ENCODE data around the gene BRD1.
"Not testable (repeated sequence)": the region's sequence is repeated elsewhere in the genome, so short reads cannot be mapped to it uniquely, and the experiment has no call there.

Gene BRD1

DNA sequence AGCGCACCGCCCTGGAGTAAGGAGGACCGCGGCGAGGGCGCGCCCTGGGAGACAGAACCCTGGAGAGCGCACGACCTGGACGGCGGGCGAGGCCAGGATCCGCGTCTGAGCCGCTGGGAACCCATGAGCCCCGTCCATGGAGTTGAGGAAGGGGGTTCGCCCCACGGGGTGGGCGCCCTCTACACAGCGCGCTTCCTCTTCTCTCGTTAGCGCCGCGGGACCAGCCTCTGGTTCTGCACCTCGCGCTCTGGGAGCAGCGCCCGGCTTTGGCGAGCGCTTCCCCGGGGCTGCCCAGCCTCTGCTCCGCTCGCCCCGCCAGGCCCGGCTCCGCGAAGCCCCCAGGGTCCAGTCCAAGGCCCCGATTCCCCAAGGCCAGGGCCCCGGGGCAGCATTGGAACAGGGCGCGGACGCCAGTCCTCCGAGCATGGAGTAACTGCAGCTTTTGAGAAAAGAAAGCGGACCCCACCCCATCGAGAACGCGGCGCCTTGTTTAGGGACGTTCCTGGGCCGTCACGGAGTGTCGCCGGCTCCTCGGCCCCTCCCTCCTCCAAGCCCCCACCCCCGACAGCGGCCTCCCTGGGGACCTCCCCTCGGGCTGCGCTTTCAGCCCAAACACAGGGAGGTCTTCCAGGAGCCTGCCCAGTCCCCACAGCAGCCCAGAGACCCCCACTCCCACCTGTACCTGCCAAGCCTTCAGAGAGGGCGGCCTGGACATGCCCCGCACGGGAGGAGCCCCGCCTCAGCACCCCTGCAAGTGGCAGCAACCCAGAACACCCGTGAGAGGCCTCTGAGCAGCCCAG, 56.2 kb downstream of the BRD1 start:
- DNase-seq (ENCODE audit: low read depth in 1 of 2, low spot score in 1 of 2) = no peak

DNA sequence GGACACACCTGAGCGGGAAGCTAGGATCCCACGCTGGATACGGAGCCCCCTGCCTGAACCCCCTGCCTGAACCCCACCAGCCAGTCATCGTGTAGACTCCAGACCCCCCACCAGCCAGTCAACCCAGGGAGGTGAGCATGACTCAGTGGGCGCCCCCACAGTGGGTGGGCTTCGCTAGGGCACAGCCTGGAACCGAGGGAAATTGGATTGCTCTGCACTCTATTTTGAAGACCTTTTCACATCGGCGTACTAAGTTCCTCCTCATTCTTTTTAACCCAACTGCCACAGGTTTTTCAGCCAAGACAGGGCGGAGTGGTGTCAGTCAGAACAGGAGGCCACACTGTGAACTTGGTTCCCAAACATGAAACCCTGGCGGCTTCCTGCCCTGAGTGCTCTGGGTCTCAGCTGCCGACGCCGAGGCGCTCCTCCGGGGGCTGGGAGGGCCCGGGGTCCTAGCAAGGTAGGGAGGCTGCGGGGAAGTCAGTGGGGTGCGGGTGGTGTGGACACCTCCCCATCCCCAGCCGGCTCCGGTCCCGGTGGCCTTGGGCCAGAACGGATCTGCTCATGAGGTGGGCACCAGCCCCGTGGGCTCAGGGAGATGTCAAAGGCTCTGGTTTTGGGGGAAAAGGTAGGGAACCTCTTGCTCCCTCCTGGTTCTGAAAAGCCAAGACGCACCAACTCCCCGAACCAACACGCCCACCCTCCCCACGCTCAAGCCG, 57.0 kb downstream of the BRD1 start:
- DNase-seq (ENCODE audit: low read depth in 1 of 2, low spot score in 1 of 2) = no peak

DNA sequence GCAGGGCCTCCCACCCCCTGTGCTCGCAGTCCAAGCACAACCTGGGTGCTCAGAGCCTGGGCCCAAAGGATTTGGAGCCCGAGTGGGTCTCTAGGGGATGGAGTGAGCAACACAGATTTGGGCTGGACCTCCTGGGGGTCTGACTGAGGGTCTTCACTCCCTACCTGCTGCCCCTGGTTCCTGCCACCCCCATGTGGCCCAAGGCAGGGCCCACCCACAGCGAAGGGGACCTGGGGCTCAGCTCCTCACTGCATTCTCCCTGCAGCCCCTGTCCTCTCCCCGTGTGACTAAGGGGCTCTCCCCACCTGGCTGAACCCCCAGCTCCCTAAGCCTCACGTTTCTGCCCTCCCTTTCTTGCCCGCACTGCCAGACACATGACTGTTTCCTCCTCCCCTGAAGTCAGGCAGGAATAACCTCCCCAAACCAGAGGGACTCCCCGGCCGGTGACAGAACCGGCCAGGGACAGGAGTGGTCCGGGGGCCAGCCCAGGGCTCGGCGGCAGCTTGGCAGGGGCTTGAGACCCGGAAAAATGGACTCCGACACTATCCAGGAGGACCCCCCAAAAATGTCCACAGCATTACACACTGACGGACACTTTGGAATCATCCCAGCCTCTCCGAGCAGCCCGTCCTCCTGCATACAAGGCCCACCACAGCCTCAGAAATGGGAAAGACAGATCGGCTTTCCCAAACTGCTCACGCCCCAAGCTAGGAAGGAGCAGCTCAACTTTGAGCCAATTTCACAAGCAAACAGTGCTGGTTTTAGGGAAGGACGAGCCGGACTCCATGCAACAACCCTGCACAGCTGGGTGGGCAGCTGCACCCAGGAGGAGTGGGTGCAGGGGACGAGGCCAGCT, 57.8 kb downstream of the BRD1 start:
- no peak for DNase-seq (ENCODE audit: low read depth in 1 of 2, low spot score in 1 of 2)

DNA sequence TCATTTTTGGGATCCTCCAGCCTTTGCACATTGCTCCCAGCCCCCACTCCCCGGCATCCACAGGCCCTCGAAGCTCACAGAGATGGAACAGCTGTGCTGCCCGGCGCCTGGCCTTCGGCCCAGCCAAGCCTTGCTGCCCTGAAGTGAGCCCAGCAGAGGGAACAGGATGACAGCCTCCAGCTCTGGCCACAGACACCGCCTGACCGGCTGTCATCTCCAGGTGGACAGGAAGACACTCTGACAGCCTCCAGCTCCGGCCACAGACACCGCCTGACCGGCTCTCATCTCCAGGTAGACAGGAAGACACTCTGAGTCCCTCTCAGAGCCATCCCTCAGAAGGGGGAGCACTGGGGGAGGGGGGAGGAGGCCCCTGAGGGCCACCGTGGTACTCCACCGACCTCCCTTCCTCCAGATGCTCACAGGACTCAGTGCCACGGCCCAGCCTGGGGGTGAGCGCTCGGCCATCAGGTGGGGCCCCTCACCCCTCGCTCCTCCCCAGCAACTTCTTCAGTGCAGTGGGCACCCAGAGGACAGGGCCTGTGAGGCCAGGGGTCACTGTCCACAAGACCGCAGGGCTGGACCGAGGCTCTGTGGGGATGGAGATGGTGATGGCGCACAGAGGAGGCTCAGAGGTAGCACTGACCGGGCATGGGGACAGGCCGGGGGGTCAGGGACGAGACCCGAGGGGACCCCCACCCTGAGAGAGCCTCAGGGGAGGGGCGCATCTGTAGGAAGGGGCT, 58.6 kb downstream of the BRD1 start:
- DNase-seq (ENCODE audit: low read depth in 1 of 2, low spot score in 1 of 2) = no peak

DNA sequence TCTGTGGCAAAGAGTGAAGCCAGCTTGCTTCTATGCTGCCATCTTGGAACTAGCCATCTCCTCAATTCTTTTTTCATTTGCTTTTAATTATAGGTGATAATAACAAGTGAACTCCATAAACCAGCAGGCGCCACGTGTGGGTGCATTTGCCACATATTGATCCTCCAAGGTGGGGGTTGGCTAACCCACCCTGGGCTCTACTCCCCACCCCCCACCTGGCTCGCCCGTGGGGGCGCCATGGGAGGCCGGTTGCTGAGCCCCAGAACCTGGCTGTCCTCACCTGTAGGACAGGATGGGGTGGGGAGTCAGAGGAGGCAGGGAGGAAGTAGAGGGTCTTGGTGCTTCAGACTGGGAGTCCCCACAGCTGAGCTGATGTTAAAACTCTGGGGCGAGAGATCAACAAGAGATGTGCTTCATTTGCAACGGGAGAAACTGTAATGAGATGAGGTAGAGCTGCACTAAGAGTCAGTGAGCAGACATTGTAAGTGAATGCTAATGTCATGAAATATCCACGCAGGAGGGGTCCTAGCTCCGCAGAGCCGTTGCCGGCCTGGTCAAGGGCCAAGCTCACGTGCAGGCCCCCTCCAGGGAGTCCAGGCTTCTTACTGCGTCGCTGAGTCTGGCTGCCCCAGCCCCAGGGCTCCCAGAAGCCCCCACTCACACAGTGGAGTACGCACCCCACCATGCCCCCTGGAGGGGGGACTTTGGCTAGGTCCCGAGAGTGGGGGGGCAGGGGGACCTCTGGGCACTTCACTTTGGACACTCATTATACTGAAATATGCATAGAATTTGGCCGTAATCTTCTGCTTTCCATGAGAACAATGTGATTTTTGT, 59.4 kb downstream of the BRD1 start:
- DNase-seq (ENCODE audit: low read depth in 1 of 2, low spot score in 1 of 2) = no peak

DNA sequence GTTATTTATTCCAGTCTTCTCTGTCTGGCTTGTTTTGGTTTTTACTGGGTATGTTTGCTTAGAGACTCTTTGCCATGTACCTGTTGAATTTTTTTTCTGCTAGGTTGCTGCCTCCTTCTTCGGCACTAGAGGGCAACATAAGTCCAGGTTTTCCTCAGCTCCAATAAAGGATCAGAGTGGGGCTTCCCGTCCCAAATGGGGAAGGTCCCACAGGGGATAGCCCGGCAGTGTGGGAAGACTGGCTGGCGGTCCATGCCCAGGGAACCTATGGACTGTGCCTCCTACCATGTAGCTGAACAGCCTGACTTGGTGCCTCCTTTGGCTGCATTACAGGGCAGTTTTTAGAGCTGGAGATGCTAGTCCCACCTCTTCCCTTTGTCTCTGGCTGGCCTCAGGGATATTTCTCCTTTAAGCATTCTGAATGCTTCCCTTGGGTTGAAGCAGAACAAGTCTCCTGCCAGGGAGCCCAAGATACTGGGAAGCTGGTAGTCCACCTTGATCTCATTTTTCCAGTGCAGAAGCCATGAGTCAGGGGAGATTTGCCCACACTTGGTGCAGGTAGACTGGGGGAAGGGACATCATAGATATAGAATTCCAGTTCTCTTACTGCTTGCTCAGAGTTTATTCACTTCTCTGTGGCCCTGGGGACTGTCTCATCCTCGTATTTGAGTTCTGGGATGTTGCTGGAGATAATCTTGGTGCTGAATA, 60.2 kb downstream of the BRD1 start:
- peak in 1 of 2 donors; percentile 3 for DNase-seq (ENCODE audit: low read depth in 1 of 2, low spot score in 1 of 2)

DNA sequence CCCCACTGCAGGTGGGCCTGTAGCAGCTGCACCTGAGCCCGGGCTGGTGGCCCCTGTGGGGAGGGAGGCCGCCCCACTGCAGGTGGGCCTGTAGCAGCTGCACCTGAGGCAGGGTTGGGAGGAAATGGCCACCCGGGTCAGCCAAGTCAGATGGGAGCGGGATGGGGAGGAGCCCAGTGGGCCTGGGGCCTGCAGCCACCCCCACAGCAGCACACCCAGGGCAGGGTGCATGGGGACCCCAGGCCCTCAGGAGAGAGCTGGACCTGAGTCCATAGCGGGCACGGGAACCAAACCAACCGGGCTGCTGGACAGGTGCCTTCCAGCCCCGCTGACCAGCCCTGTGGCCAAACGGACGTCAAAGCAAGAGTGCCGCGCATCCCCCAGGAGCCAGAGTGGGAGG, 61.7 kb downstream of the BRD1 start:
- DNase-seq (ENCODE audit: low read depth in 1 of 2, low spot score in 1 of 2) = peak in 1 of 2 donors; percentile 2

DNA sequence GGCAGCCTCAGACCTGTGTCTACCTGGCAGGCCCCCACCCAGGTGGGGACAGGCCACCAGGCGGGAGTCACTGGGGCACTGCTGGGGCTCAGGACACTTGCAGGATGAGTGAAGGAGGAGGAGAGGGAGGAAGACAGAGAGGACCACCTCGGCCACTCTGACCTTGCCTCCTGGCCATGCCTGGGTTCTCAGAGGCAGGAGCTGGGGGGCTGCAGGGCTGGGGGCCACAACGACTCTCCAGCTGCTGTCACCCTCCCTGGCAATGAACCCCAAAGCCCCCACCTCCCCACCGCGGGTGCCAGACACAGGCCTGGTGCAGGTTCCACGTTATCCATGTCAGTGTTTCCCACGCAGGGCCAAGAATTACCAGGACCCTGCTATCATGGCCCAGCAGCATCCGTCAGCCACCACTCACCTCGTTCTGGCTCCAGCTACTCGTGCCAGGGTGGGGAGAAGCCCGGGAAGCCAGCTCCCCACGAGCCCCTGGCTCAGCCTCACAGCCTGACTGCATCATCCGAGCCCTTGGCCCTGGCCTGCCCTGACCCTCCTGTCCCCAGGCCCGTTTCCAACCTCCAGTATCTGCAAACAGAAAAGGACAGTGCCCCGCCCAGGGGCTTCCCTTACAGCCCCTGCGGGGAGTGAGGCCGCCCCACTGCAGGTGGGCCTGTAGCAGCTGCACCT, 62.4 kb downstream of the BRD1 start:
- peak in 1 of 2 donors; percentile 1 for DNase-seq (ENCODE audit: low read depth in 1 of 2, low spot score in 1 of 2)

DNA sequence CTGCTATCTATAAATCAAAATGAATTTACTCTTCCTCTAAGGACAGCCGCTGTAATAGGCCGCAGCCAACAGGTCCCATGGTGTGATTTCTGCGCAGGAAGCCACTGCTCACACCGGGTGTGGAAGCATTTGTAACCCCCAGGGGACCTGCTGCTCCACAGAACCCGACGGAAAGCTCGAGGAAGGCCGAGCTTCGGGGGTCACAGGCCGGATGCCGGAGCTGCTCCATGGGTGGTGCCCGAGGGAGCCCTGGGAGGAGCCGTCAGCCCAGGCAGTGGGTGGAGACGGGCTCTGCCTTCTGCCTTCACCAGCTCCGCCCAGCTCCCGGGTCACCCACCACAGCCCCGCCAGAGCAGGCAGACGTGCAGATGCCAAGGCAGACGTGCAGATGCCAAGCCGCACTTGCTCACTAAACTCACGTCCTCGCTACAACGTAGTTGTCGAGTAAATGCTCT, 63.5 kb downstream of the BRD1 start:
- peak in 1 of 2 donors; percentile 2 for DNase-seq (ENCODE audit: low read depth in 1 of 2, low spot score in 1 of 2)

DNA sequence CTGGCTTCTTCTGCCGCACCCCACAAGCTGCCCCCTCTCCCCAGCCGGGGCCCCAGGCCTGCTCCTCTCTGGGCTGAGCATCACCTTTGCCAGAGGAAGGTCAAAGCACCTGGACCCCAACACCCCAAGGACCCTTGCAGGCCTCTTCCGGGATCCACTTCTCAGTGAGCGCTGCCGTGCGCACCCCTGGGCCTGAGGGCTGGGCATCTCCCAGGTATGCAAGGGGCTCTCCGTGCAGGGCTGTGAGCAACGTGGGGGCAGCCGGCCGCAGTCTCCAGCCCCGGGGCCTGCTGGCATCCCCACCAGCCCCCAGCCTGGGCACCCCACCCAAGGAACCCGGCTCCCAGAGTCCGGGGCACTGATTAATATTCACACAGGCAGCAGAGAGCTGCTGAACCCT, 64.0 kb downstream of the BRD1 start:
- no peak for DNase-seq (ENCODE audit: low read depth in 1 of 2, low spot score in 1 of 2)

DNA sequence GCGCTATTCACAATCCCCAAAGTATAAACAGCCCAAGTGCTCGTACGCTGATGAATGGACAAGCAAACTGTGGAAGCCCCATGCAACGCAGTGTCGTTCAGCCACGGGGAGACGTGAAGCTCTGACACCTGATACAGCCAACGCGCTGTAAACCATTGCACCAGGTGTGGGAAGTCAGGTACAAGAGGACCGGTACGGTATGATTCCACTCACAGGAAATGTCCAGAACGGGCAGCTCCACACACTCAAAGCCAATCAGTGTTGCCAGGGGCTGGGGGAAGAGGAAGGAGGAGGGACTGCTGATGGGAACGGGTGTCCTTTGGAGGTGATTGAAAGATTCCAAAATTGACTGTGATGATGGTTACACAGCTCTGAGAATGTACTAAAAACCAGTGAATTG, 64.5 kb downstream of the BRD1 start:
- no peak for DNase-seq (ENCODE audit: low read depth in 1 of 2, low spot score in 1 of 2)

DNA sequence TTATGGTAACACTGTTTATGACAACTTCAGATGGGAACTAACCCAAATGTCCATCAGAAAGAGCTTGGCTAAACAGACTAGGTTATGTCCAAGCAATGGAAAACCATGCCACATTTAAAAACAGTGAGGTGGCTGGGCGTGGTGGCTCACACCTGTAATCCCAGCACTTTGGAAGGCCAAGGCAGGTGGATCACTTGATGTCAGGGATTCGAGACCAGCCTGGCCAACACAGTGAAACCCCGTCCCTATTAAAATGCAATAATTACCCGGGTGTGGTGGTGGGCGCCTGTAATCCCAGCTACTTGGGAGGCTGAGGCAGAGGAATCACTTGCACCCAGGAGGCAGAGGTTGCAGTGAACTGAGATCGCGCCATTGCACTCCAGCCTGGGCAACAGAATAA, 65.1 kb downstream of the BRD1 start:
- not testable (repeated sequence) for DNase-seq (ENCODE audit: low read depth in 1 of 2, low spot score in 1 of 2)

DNA sequence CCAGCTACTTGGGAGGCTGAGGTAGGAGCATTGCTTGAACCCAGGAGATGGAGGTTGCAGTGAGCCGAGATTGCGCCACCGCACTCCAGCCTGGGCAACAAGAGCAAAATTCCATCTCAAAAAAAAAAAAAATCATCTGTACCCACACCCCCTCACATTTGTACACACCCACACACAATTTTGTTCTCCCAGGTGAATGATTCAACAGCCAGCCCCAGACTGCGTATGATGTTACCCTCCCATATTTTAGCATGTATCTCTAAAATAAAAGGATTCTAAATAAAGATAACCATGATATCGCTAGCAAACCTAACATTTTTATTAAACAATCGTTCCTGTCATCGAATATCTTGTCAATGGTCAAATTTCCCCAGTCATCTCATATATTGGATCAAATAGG, 65.8 kb downstream of the BRD1 start:
- no peak for DNase-seq (ENCODE audit: low read depth in 1 of 2, low spot score in 1 of 2)

DNA sequence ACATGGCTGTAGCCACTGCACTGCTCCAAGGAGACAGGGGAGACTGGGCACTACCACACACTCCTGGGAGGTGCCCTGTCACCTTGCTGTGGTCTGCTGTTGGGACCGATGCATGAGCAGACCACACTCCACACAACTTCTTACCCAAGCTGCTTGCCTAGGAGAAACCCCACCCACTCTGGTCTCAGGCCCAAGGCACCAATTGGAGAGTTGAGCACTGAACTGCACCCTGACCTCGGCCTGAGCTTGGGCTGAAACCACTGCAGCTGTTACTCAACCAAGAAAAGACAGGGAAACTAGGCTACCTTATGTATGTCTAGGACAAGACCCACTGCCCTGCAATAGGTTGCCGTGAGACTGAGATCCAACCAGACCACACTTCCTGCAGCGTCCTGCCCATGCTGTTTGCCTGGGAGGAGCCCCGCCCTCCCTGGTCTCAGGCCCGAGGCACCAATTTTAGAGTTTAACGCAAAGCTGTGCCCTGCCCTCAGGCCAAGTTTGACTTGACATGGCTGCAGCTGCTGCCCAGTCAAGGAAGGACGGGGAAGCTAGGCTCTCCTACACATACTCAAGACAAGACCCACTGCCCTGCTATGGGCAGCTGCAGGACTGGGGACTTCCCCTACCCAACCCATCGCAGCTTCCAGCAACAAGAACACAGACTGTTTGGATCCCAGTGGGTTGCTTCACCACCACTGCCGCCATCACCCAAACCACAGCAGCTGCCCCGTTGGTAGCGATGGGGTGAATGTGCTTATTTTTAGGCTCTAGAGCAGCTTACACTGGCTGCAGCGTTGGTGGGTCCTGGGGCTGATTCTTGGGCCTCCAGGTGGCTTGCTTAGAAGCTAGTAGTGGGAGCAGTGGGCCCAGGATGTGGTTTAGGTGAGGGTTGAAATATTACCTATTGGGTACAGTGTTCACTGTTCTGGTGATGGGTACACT, 66.8 kb downstream of the BRD1 start:
- DNase-seq (ENCODE audit: low read depth in 1 of 2, low spot score in 1 of 2) = peak in 1 of 2 donors; percentile 3

DNA sequence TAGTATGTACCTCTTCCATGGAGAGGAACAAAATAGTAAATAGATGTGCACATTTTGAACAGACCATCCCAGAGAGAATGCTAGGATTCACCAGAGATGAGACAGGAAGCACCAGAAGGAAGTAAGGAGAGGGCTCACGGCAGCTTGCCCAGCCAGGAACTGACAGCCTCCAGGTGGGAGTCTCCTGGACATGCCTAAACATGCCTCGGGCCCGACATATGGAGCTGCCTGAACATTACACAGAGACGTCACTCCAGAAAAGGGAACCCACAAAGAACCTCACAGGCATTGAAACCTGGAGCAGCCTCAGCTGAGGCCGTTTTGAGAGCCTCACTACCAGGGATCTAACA, 67.4 kb downstream of the BRD1 start:
- peak in 1 of 2 donors; percentile 1 for DNase-seq (ENCODE audit: low read depth in 1 of 2, low spot score in 1 of 2)

DNA sequence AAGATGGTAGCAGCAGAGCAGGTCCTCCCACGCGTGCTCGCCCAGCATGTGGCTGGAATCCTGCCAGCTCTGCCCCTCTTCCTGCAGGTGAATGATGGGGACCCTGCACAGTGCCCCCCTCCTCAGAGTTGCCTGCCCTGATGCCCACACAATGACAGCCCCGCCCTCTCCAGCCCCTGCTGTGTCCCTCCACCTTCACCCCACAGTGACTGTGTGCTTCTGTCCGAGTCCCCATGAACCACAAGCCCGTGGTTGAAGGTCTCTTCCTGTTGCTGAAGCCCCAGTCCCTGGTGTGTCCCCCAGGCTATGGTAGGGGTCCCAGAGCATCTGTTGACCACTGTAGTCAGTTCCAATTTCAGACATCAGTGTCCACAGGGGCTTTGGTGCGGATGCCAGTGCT, 71.0 kb downstream of the BRD1 start:
- DNase-seq (ENCODE audit: low read depth in 1 of 2, low spot score in 1 of 2) = no peak

DNA sequence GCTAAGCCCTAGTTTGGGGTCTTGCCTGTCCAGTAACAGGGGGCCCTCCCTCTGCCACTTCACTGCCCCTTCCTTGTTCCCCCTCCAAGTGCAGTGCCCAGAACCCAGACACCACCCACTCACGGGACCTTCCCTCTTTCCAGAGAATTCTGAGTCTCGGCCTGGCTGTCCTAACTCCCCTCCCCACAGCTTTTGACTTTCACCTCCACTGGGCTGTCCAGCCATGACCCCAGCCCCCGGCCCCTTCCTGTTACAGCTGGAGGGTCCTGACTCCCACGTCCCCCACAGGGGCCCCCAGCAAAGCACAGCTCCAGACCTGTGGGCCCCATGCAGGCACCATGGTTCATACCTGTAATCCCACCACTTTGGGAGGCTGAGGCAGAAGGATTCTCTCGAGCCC, 71.5 kb downstream of the BRD1 start:
- DNase-seq (ENCODE audit: low read depth in 1 of 2, low spot score in 1 of 2) = no peak

DNA sequence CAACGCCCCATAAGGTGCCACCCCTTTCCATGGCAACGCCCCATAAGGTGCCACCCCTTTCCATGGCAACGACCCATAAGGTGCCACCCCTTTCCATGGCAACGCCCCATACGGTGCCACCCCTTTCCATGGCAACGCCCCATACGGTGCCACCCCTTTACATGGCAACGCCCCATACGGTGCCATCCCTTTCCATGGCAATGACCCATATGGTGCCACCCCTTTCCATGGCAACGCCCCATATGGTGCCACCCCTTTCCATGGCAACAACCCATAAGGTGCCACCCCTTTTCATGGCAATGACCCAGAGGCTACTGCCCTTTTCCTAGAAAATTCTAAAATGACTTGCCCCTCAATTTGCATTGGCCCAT, 72.1 kb downstream of the BRD1 start:
- DNase-seq (ENCODE audit: low read depth in 1 of 2, low spot score in 1 of 2) = no peak
